22Rv1 (cell line): ENCODE measurements around the gene NLN.

ENCODE experiments used
- H3K27ac ChIP-seq: fragments of 450-650 bp; 2 replicates; pipeline ENCODE4 v1.5.1; 2017
- CTCF ChIP-seq: fragments of 450-650 bp; IDR thresholded peaks from 2 replicates; pipeline ENCODE4 v1.5.1; 2017; ENCODE audit warnings: mild to moderate bottlenecking
- ZFX ChIP-seq: fragments of 450-650 bp; IDR thresholded peaks from 2 replicates; pipeline ENCODE4 v1.6.1; 2017; ENCODE audit warnings: antibody characterized with exemption, borderline replicate concordance

NLN gene

GRCh38 chr5:65856520-65856919 lies 134.5 kb downstream of the NLN start:
- no peak for TF ChIP-seq ZFX
- no peak for TF ChIP-seq CTCF
- H3K27ac ChIP-seq: no peak overlapping the region

GRCh38 chr5:65858316-65858715 lies 136.3 kb downstream of the NLN start:
- no peak overlapping the region for H3K27ac ChIP-seq
- no peak for TF ChIP-seq CTCF
- no peak for TF ChIP-seq ZFX

- TF ChIP-seq ZFX (no peak), CTCF (no peak)
These were observed 139.8 kb downstream of the NLN start for GRCh38 chr5:65861830-65862241.

GRCh38 chr5:65862384-65862783 lies 140.4 kb downstream of the NLN start:
- H3K27ac ChIP-seq: no peak overlapping the region
- no peak for TF ChIP-seq CTCF
- TF ChIP-seq ZFX: no peak

More at GRCh38 chr5:65861830-65862241, 139.8 kb downstream of the NLN start:
- H3K27ac ChIP-seq: no peak overlapping the region

GRCh38 chr5:65863747-65864146 lies 141.7 kb downstream of the NLN start:
- TF ChIP-seq CTCF (no peak), ZFX (no peak)
- no peak overlapping the region for H3K27ac ChIP-seq

GRCh38 chr5:65866837-65867521 lies 145.0 kb downstream of the NLN start:
- H3K27ac ChIP-seq: no peak overlapping the region
- TF ChIP-seq ZFX: no peak
- no peak for TF ChIP-seq CTCF

- TF ChIP-seq ZFX (no peak), CTCF (no peak)
- no peak overlapping the region for H3K27ac ChIP-seq
These were observed 145.7 kb downstream of the NLN start for GRCh38 chr5:65867542-65868195.
